GM18519 (cell line): ENCODE measurements around the gene FBXL15.

Experiments
- ATAC-seq: cut with Tn5 transposase; IDR thresholded peaks from one replicate; pipeline ENCODE4 v1.9.1; 2021; ENCODE audit warnings: mild to moderate bottlenecking, moderate library complexity; ENCODE audit not compliant: unreplicated experiment, low FRiP score

FBXL15 gene

DNA sequence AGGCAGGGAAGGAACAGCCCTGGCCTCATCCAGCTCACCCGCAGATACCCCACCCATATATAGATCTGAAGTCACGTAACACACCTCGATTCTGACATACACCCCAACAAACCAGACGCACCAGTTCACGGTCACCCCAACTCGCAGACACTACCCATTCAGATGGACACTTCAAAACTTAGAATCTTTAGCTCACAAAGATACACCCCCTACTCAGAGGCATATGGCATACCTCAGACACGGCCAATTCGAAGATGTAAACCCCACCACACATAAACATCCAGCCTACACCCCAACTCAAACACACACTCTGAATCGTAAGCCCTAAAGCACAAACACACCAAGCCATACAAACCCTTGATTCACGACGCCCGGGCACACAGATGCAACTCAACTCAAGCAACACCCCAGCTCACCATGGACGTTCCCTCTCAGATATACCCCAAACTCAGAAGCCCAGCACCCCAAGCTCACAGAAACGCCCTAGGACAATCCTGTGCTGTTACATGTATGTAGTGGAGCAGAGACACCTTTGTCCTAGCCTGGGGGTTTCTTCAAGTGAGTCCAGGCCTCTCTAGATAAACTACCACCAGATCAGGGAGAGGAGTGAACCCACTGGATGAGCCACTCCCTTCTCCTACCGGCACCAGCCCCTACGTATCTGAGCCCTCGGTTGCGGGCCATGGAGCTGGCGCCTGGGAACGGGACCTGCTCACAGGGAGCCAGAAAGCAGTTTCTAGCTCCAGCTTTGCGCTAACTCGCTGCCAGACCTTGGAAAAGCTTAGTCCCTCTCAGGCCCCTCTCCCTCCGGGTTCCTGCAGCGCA is 10.8 kb upstream of the FBXL15 start:
- no peak for ATAC-seq

DNA sequence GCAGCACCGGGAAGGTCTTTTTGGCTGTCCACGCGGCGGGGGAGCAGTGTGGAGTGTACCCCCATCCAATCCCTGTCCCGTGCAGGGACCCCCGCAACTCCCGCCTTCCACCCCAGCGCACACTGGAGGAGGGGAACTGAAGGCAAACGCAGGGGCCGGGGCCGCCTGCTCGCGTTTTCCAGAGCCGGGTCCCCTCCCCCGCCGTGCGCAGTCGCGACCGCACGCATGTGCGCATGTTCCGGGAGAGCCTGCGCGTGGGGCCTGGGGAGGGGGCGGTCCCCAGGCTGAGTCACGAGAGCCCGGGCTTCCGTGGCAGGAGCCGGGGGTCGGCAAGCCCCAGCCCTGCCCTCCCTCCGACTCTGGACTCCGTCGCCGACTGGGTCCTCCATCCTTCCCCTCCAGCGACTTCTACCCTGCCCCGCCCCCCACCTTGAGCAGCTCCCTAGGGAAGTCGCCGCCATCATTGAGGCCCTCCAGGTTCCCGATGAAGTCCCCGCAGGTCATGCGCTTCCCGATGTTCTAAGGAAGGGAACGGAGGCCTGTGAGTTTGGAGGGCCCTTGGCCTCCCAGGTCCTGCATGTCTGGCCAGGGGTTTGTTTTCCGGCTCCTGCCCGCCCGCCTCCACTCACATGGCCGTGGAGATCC is 10.1 kb upstream of the FBXL15 start:
- ATAC-seq: no peak

DNA sequence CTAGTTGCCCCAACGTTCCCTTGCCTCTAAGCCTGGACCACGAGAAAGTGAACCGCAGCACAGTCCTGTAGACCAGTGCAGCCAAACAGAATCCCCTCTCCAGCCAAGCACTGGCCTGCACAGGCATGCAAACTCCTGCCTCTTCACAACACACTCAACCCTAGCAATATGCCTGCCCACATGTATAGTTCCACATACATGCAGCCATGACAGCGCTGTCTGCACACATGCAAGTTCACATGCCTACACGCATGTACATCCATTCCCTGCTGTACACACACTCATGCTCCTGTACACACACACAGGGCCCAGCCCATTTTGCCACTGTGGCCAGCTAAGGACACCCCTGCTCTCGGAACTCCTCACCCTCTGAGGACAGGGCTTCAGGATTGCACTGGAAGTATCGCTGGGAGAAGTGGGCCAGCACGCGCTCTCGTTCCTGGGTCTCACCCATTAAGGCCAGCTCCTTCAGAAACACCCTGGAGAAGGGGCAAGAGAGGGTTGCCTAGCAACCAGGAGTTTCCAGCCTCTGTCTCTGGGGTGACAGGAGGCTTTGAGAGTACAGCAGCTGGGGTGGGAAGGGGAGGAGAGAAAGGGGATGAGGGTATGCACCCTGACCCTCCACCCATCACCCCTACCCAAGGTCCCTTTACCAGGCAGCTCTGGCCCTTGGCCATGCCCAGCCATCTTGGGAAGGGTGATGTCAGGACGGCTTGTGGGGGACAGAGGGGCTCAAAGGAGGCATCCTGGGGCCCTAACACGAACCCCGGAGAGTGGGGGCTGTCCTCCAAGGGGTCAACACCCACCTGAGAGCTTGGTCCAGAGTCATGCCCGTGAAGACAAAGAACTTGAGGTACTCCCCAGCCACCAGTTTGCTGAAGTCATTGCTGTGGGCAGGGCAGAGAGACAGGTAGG is 9.0 kb upstream of the FBXL15 start:
- no peak for ATAC-seq

DNA sequence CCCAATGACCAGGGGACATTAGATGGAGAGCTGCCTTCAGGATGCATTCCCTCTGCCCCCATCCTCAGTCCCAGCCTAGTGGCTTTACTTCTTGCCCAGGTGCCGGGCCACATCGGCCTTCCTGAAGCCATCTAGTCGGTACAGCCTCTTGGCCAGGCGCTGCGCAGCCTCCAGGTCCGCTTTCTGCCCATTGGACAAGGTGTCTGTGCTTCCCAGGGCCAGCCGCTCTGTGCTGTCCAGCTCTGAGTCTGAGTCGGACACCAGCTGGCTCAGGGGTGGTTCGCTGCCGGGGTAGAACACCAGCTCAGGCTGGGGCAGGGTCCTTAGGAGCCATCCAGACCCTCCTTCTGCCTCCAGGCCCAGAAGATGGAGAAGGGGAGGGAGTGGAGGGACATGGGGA is 8.3 kb upstream of the FBXL15 start:
- ATAC-seq: no peak

DNA sequence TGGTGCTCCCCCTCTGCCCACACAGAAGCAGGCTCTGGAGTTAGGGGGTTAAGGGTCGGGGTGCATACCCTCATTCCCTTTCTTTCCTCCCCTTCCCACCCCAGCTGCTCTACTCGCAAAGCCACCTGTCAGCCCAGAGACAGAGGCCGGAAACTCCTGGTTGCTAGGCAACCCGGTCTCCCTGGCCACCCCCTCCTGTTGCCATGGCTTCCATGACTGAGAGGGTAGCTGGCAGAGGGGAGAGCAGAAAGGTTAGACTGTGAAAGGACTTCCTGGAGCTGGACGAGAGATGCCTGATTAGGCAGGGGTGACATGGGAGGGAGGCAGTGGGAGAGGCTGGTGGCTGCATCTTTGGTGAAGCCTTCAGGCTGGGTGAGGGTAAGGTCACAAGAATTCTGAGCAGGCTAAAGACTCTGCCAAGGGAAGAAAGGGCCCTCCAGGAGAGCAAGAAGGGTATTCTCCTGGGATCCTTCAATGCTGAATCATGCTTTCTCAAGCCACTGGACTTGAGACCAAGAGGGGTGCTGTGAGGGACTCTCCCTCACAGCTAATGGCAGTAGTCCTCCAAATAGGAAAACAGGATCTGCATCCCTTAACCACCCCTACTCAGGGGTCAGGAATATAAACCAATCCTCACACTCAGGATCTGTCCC is 7.5 kb upstream of the FBXL15 start:
- ATAC-seq: no peak

DNA sequence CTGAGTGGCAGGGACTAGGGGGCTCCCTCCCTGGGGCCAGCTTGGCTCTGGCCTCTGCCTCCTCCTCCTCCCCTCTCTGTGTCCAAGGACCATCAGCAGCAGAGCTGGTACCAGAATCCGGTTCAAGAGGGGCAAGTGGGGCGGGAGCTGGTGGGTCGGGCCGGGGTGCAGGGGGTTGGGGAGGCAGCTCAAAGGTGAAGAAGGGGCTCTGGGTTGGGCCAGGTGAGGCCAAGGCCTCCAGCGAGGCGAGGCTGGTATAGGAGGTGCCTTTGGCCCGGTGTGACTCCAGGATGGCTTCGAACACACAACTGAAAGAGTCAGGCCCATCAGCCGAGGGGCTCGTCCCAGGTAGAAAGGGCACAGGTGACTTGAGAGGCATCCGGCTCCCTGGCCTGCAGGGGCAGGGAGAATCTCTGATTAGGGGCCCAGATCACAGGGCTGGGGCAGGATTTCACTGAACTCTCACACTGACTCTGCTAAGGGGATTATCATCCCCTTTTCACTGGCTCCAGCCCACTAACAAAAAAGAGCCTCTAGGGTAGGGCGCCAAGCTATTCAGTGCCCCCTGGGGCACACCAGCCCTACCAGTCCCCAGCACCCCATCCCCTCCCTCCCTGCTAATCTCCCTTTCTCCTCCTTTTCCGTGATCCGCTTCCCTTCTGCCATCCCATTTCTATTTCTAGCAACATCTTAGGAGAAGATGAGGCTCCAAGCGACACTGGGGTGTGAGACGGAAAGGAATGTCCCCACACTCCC is 6.7 kb upstream of the FBXL15 start:
- ATAC-seq: no peak

DNA sequence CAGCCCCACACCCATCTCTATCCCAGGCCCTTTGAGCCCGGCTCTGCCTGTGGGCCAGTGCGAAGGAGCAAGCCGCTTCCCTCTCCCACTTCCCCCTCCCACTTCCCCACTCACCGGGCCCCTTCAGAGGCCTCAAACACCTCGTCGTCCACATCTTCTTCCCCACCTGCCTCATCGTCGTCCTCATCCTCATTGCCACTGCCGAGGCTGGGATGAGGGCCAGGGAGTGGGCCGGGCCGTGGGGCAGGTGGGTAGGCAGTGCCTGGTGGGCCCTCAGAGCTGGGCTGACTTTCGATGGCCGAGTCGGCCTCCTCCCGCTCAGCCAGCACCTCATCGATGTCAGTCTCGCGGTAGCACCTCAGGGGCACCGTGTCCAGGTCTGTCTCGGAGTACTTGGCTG is 5.9 kb upstream of the FBXL15 start:
- ATAC-seq: no peak

DNA sequence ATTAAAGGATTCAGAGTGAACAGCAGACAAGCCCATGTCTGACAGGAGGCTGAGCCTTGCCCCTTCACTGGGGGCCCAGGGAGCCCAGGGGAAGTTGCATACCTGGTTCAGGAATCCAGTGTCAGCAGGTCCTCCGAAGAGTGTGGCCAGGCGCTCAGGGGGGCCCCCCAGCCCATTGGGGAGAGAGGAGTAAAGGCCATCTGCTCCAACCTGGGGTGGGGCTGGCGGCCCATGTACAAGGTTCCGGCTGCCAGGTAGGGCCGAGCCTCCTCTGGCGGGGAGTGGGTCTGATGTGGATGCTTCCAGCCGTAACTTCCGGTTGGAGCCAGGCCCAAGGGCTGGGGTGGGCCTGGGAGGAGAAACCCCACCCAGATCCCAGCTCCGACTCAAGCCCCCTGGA is 4.4 kb upstream of the FBXL15 start:
- no peak for ATAC-seq

DNA sequence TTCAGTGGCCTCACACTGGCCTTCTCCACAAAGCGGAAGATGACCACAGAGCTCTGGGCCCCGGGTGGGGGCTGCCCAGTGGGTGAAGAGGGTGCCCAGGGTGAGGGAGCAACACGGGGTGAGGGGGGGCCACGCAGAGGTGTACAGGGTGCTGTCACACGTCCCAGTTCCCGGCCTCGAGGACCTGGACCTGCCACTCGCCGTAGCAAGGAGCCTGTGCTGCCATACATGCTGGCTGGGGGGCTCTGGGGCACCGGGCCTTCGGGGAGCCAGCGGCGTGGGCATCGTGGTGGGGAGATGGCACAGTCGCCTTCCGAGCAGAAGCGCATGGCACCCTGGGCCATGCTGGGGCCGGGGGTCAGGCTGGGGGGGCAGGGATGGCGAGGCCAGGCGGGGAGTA is 3.9 kb upstream of the FBXL15 start:
- ATAC-seq: no peak

DNA sequence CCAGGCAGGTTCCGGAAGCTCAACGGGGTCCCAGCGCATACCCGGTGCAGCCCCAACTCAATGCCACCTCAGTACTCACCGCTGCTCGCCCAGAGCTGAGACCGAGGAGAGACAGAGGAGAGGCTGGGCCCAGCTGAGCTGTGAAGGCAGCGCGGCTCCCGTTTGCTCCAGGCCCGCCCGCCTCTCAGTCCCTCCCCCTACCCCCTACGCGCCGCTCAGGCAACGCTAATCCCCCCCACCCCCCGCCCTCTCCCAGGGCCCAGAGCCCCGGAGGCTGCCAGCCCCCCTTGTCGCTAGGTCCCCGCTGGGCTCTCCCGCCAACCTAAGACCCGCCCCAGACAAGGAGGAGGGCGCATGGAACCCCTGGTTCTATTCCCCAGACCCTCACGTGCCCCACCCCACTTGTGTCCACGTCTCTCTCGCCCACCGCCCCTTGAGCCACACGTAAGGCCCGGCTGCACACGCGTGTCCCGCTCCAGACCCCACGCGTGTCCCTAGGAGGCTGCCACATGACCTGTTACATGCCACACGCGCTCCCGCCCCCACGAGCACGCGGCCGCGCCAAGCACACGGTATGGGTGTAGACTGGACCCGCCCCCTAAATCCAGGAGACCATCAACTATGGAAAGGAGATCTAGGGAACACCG is 1.9 kb upstream of the FBXL15 start, which contains the start of gene PSD:
Gene PSD (minus strand): TSS at position 164 of the 647 bp plus-strand sequence. CDS start 1,747 bp downstream, outside the sequence.
- no peak for ATAC-seq

DNA sequence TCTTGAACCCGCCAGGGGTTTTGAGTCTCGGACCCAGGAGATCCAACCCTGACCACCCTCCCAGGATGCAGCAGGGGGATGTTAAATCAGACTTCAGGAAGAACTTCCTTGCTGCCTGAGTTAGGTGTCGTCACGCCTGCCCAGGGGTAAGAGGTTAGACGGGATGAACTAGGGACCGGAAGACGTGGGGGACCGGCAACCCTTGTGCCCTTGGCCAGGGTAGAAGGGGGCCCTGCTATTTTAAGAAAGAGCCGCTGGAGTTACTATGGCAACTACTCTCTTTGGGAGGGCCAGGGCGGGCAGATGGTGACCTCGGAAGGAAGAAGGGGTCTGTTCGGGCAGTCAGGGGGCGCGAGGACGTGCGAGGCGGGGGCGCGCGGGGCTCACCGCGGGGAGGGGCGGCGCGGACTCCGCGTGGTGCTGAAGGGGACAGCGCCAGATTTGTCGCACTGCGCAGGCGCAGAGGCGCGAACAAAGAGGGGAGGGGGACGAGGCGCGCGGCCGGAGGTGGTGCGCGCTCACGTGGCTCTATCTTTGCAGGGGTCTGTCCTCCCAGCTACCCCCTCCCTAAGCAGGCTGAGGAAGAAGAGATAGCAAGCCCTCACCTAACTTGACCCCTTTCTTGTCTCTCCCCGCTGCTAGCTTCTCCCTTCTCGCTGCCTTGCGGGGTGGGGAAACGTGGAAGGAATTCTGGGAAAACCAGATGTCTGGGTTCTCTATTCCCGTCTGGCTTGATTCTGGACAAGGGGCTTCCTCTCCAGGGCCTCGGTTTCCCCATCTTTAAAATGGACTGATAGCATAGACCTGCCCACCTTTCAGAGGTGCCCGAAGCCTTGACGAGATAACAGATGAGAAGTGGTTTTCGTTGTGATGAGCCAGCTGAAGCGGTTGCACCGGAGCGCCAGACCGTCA is 1.1 kb upstream of the FBXL15 start:
- ATAC-seq: no peak

DNA sequence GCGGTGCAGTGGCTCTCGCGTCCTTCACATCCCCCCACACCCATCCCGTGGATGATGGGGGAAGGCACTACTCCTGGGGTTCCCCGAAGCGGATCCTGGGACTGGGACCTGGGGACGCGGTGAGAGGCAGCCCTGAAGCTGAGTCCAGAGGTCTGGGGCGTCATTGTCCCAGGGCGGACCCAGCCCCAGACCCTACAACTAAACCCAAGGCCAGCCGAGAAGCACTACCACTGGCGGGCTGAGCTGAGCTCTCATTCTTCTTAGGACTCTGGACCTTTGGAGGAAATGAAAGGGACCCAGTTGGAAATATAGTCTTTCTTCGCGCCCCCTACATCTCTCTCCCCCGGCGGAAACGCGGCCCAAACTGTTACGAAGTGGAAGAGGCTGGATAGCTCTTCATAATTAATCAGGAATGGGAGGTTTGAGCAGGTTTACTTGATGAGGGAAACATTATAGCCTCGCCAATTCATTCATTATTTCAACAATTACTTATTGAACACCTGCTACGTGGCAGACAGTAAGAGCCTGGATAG is 389 bp upstream of the FBXL15 start:
- no peak for ATAC-seq

DNA sequence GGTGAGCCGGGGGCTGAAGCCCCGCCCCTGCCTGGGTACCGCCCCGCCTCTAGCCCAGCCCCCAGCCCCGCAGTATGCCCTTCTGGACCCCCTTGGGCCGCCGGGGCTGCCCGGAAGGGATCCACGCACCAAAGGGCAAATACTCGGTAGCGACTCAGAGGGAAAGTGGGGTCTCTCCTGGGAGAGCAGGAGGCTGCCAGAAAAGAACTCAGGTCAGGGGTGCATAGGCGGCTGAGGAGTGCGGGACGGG is 796 bp downstream of the FBXL15 start:
- no peak for ATAC-seq

DNA sequence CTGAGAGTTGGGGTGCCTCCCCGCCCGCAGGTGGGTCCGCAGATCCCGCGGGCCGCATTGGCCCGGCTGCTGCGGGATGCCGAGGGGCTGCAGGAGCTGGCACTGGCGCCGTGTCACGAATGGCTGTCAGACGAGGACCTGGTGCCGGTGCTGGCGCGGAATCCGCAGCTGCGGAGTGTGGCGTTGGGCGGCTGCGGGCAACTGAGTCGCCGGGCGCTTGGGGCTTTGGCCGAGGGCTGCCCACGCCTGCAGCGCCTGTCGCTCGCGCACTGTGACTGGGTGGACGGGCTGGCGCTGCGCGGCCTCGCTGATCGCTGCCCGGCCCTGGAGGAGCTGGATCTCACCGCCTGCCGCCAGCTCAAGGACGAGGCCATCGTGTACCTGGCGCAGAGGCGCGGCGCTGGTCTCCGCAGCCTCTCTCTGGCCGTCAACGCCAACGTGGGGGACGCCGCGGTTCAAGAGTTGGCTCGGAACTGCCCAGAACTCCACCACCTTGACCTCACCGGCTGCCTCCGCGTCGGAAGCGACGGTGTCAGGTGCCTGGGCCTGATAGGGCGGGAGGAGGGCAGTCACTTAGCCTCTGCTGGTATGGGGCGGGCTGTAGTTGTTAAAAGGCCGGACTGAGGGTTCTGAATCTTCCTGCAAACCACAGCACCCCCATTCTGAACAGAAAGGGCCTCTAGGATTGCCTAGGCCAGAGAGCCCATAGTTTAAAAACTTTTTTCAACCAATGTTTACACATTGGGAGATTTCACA is 1.3 kb downstream of the FBXL15 start:
- ATAC-seq: no peak

DNA sequence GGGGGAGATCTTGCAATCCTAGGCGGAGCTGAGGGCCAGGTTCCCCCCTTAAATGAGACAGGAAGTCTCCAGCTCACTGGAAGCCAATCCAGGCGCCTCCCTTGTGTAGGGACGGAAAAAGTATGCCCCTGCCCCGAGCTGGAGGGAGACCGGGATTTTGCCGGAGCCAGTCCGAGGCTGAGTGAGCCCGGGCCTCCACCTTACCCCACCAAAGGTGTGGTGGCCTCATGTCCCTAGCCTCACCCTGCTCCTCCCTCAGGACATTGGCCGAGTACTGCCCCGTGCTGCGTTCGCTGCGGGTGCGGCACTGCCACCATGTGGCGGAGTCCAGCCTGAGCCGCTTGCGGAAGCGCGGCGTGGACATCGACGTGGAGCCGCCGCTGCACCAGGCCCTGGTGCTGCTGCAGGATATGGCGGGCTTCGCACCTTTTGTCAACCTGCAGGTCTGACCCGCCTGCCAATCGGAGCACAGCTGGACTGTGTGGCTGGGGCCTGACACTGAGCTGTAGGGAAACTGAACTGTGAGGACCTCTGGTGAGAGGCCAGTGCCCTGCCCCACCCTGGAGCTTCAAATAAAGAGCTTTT is 2.0 kb downstream of the FBXL15 start:
- no peak for ATAC-seq

DNA sequence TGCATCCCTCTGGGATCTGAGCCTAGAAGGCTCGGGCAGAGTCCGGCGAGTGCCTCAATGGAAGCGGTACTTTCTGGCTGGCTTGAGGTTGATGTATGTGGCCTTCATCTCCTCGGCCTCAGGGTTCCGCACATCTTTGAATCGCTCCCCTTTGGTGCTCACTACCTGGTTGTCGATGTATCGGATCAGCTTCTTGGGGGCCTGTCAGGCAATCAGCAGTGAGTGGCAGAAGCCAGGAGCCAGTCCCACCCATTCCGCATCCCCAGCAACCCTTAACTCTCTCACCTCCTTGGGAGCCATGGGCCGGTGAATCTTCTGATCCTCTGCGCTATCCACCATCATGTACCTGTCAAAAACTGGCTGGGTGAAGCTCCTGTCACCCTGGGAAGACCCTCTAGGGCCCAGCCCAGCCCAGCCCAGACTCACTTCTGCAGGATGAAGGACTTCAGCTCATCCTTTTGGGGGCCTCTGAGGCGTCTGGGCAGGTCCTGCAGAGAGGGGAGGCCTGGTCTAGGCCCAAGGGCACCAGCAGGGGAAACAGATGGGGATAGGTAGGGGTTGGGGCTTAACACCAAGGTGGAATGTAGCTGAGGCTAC is 2.8 kb downstream of the FBXL15 start:
- ATAC-seq: no peak

DNA sequence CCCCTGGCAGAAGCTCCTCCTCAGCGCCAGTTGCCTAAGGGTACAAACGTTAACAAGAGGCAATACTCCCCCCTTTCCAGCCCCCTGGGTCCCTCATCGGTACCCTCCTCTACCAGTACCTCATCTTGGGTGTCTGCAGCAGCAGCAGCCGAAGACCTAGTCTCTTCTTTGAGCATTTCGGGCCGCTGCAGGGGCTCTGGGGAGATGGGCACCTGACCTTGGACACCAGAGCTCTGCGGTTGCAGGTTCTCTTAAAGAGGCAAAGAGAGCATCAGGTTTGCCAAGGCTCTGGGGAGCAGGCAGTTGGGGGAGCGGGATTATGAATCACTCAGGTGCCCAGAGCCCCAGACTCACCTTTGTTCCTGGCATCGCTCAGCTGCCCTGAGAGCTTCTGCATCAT is 3.5 kb downstream of the FBXL15 start:
- no peak for ATAC-seq
